Activated CD8-positive, alpha-beta memory T cell treated with anti-CD3 and anti-CD28 coated beads, Interleukin-2, amount 10 ng/mL, durations not matched to agents 7 days and 5 days (primary cell): ENCODE results near the gene COX20. TPM values are rescaled to one million over a fixed set of nuclear protein-coding genes. Genes with fewer than 3 reads are reported as not detected.
"Not testable (repeated sequence)": the region's sequence is repeated elsewhere in the genome, so short reads cannot be mapped to it uniquely, and the experiment has no call there.

Experiments used
- ATAC-seq: fragments of 150-1000 bp; cut with Tn5 transposase; one replicate; pipeline ENCODE4 v1.10.0; 2021; ENCODE audit warnings: moderate library complexity
- CTCF ChIA-PET: fragments of 350-600 bp; sonication (Branson Sonifier 250); formaldehyde crosslinking; loops from one replicate; lab custom pipeline; 2021; ENCODE audit warnings: antibody characterized with exemption; lab: Charles Lee
- DNase-seq: peaks from one replicate; pipeline ENCODE4 v3.0.0-alpha.2; 2020
- H3K27ac Mint-ChIP-seq: one replicate; pipeline ENCODE4 v1.8.0; 2021; ENCODE audit warnings: mild to moderate bottlenecking, mixed read lengths
- H3K27me3 Mint-ChIP-seq: one replicate; pipeline ENCODE4 v1.8.0; 2021; ENCODE audit warnings: mixed read lengths
- H3K36me3 Mint-ChIP-seq: one replicate; pipeline ENCODE4 v1.8.0; 2021; ENCODE audit warnings: mild to moderate bottlenecking, mixed read lengths
- H3K4me1 Mint-ChIP-seq: one replicate; pipeline ENCODE4 v1.8.0; 2021; ENCODE audit warnings: mixed read lengths
- H3K4me3 Mint-ChIP-seq: one replicate; pipeline ENCODE4 v1.8.0; 2021; ENCODE audit warnings: mild to moderate bottlenecking, moderate library complexity, mixed read lengths
- H3K9me3 Mint-ChIP-seq: one replicate; pipeline ENCODE4 v1.8.0; 2022; ENCODE audit warnings: low read depth, mixed read lengths
- total RNA-seq, 2 experiments: library from RNA; stranded (reverse); gene quantifications; one replicate each; pipeline ENCODE4 v1.2.3, GENCODE V29; 2021

COX20 gene
- 10 to 100 TPM; 21.6 to 26.3 TPM for total RNA-seq

GRCh38 chr1:244835276-244836134 is at the start of gene COX20:
TSS of gene COX20 (plus strand) at chr1:244835658. CDS start at chr1:244835715, 57 bp downstream.
- ATAC-seq, result peak; percentile 74
- peak; percentile 91 for DNase-seq
- no peaks in the 10 kb centered on the region for H3K27me3 Mint-ChIP-seq
- CTCF ChIA-PET, result interaction anchor here (0.8 to 5.3 kb wide), 10 partner anchors 11 to 207 kb away, joined by 3 to 49 read pairs (median 6); partner anchors contain the start of gene HNRNPU
- H3K27ac Mint-ChIP-seq, result peak within 1 kb of the TSS; percentile 100
- peaks cover 29% of the 10 kb centered on the region for H3K36me3 Mint-ChIP-seq
- peak within 1 kb of the TSS; percentile 92 for H3K4me3 Mint-ChIP-seq
- peaks cover 54% of the 10 kb centered on the region for H3K4me1 Mint-ChIP-seq
- H3K9me3 Mint-ChIP-seq, result no peaks in the 10 kb centered on the region

GRCh38 chr1:244788493-244789275 is 46.8 kb upstream of the COX20 start:
- H3K36me3 Mint-ChIP-seq, result no peaks in the 10 kb centered on the region
- CTCF ChIA-PET, result no interaction called here
- no peak for DNase-seq

GRCh38 chr1:244789276-244789580 is 46.2 kb upstream of the COX20 start:
- Mint-ChIP-seq H3K4me3 (no peak overlapping the region), H3K27me3 (no peaks in the 10 kb centered on the region), H3K36me3 (no peaks in the 10 kb centered on the region), H3K9me3 (no peaks in the 10 kb centered on the region), H3K4me1 (no peaks in the 10 kb centered on the region), H3K27ac (no peak overlapping the region)
- DNase-seq (no peak), ATAC-seq (no peak)
- CTCF ChIA-PET, result interaction anchor here (0.9 kb wide), 1 partner anchor 186 kb away, joined by 3 read pairs; no protein-coding TSS in a partner anchor

More at GRCh38 chr1:244788493-244789275, 46.8 kb upstream of the COX20 start:
- no peak for ATAC-seq
- H3K9me3 Mint-ChIP-seq, result no peaks in the 10 kb centered on the region
- H3K27ac Mint-ChIP-seq, result no peak overlapping the region
- H3K27me3 Mint-ChIP-seq, result no peaks in the 10 kb centered on the region
- H3K4me1 Mint-ChIP-seq, result no peaks in the 10 kb centered on the region
- H3K4me3 Mint-ChIP-seq, result no peak overlapping the region

GRCh38 chr1:244789731-244790130 is 45.7 kb upstream of the COX20 start:
- no peaks in the 10 kb centered on the region for H3K4me1 Mint-ChIP-seq
- ATAC-seq (no peak), DNase-seq (no peak)
- CTCF ChIA-PET, result interaction anchor here (0.9 kb wide), 1 partner anchor 186 kb away, joined by 3 read pairs; no protein-coding TSS in a partner anchor
- no peaks in the 10 kb centered on the region for H3K9me3 Mint-ChIP-seq
- no peaks in the 10 kb centered on the region for H3K36me3 Mint-ChIP-seq
- no peak overlapping the region for H3K4me3 Mint-ChIP-seq
- no peak overlapping the region for H3K27ac Mint-ChIP-seq
- H3K27me3 Mint-ChIP-seq, result no peaks in the 10 kb centered on the region

GRCh38 chr1:244791061-244791460 is 44.4 kb upstream of the COX20 start:
- no peaks in the 10 kb centered on the region for H3K4me1 Mint-ChIP-seq
- no peak overlapping the region for H3K4me3 Mint-ChIP-seq
- CTCF ChIA-PET, result interaction anchor here (0.6 kb wide), 1 partner anchor 165 kb away, joined by 4 read pairs; no protein-coding TSS in a partner anchor
- no peak overlapping the region for H3K27ac Mint-ChIP-seq
- no peaks in the 10 kb centered on the region for H3K36me3 Mint-ChIP-seq
- DNase-seq (no peak), ATAC-seq (no peak)
- no peaks in the 10 kb centered on the region for H3K27me3 Mint-ChIP-seq
- no peaks in the 10 kb centered on the region for H3K9me3 Mint-ChIP-seq

GRCh38 chr1:244792188-244792850 is 43.1 kb upstream of the COX20 start:
- no peaks in the 10 kb centered on the region for H3K27me3 Mint-ChIP-seq
- H3K9me3 Mint-ChIP-seq, result no peaks in the 10 kb centered on the region
- no peak overlapping the region for H3K27ac Mint-ChIP-seq
- no peak overlapping the region for H3K4me3 Mint-ChIP-seq
- H3K36me3 Mint-ChIP-seq, result no peaks in the 10 kb centered on the region
- CTCF ChIA-PET, result interaction anchor here (0.7 to 6.9 kb wide), 2 partner anchors 189 to 200 kb away, joined by 3 to 87 read pairs; no protein-coding TSS in a partner anchor
- DNase-seq, result no peak
- no peak for ATAC-seq
- no peaks in the 10 kb centered on the region for H3K4me1 Mint-ChIP-seq

- DNase-seq (no peak), ATAC-seq (no peak)
- Mint-ChIP-seq H3K36me3 (no peaks in the 10 kb centered on the region), H3K27me3 (peaks cover 5% of the 10 kb centered on the region), H3K27ac (no peak overlapping the region), H3K4me1 (no peaks in the 10 kb centered on the region), H3K9me3 (no peaks in the 10 kb centered on the region), H3K4me3 (no peak overlapping the region)
- CTCF ChIA-PET, result interaction anchor here (0.6 to 6.9 kb wide), 4 partner anchors 141 to 263 kb away, joined by 3 to 87 read pairs (median 4); no protein-coding TSS in a partner anchor
Measured at GRCh38 chr1:244794071-244794470, 41.4 kb upstream of the COX20 start.

- not testable (repeated sequence) for H3K27ac Mint-ChIP-seq, H3K9me3 Mint-ChIP-seq, H3K4me1 Mint-ChIP-seq, H3K4me3 Mint-ChIP-seq, H3K27me3 Mint-ChIP-seq, H3K36me3 Mint-ChIP-seq, DNase-seq, ATAC-seq
- CTCF ChIA-PET, result interaction anchor here (1.0 to 6.9 kb wide), 2 partner anchors 141 to 191 kb away, joined by 4 to 87 read pairs; no protein-coding TSS in a partner anchor
Measured at GRCh38 chr1:244794516-244794915, 40.9 kb upstream of the COX20 start.

- peaks cover 5% of the 10 kb centered on the region for H3K4me1 Mint-ChIP-seq
- no peaks in the 10 kb centered on the region for H3K9me3 Mint-ChIP-seq
- peak; percentile 57 for DNase-seq
- H3K4me3 Mint-ChIP-seq, result no peak overlapping the region
- ATAC-seq, result no peak
- H3K36me3 Mint-ChIP-seq, result no peaks in the 10 kb centered on the region
- peaks cover 13% of the 10 kb centered on the region for H3K27me3 Mint-ChIP-seq
- CTCF ChIA-PET, result interaction anchor here (0.6 to 6.9 kb wide), 14 partner anchors 11 to 245 kb away, joined by 3 to 87 read pairs (median 4); no protein-coding TSS in a partner anchor
- no peak overlapping the region for H3K27ac Mint-ChIP-seq
Measured at GRCh38 chr1:244796719-244797406, 38.6 kb upstream of the COX20 start.

GRCh38 chr1:244800821-244801220 is 34.6 kb upstream of the COX20 start:
- H3K36me3 Mint-ChIP-seq, result no peaks in the 10 kb centered on the region
- peaks cover 5% of the 10 kb centered on the region for H3K4me1 Mint-ChIP-seq
- CTCF ChIA-PET, result interaction anchor here (0.9 to 5.2 kb wide), 6 partner anchors 29 to 250 kb away, joined by 3 to 85 read pairs (median 5); no protein-coding TSS in a partner anchor
- ATAC-seq (no peak), DNase-seq (no peak)
- H3K4me3 Mint-ChIP-seq, result no peak overlapping the region
- H3K27ac Mint-ChIP-seq, result no peak overlapping the region
- H3K9me3 Mint-ChIP-seq, result no peaks in the 10 kb centered on the region
- peaks cover 13% of the 10 kb centered on the region for H3K27me3 Mint-ChIP-seq

GRCh38 chr1:244801246-244801645 is 34.2 kb upstream of the COX20 start:
- H3K4me3 Mint-ChIP-seq, result no peak overlapping the region
- peaks cover 5% of the 10 kb centered on the region for H3K4me1 Mint-ChIP-seq
- CTCF ChIA-PET, result interaction anchor here (0.7 to 5.2 kb wide), 7 partner anchors 29 to 250 kb away, joined by 3 to 85 read pairs (median 4); no protein-coding TSS in a partner anchor

GRCh38 chr1:244802041-244802440 is 33.4 kb upstream of the COX20 start:
- H3K36me3 Mint-ChIP-seq, result no peaks in the 10 kb centered on the region
- H3K27ac Mint-ChIP-seq, result no peak overlapping the region
- no peak overlapping the region for H3K4me3 Mint-ChIP-seq
- H3K27me3 Mint-ChIP-seq, result peaks cover 13% of the 10 kb centered on the region
- peaks cover 5% of the 10 kb centered on the region for H3K4me1 Mint-ChIP-seq
- CTCF ChIA-PET, result interaction anchor here (1.4 to 5.2 kb wide), 4 partner anchors 32 to 243 kb away, joined by 4 to 85 read pairs (median 20); no protein-coding TSS in a partner anchor
- ATAC-seq (no peak), DNase-seq (no peak)
- no peaks in the 10 kb centered on the region for H3K9me3 Mint-ChIP-seq

More at GRCh38 chr1:244801246-244801645, 34.2 kb upstream of the COX20 start:
- no peaks in the 10 kb centered on the region for H3K36me3 Mint-ChIP-seq
- no peak overlapping the region for H3K27ac Mint-ChIP-seq
- DNase-seq (peak; percentile 56), ATAC-seq (peak; percentile 61)
- no peaks in the 10 kb centered on the region for H3K9me3 Mint-ChIP-seq
- peaks cover 13% of the 10 kb centered on the region for H3K27me3 Mint-ChIP-seq
